ENCODE data around the gene FGF1.

FGF1 gene

DNA sequence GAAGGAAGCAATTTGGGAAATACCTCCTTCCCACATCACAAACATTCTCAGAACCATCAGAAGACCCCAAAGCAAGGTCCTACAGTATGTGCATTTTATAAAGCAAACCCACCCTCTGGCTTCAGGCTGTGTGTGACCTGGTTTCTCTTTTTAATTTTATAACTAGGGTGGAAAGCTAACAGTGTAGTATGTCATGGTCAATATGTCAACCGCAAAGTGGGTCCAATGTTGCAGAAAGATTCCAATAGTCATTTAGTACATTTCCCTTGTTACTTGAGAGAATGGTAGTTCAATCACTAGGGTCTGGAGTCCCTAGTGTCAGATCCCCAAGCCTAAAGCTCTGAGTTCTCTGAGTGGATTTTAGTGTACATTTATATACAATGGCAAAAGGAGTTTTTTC is 96.2 kb downstream of the FGF1 start:
- no peaks in the 10 kb centered on the region for H3K9me3 ChIP-seq (ENCODE audit: control insufficient read depth, low read length)
- H3K4me1 ChIP-seq, result peaks cover 3% of the 10 kb centered on the region
- H3K79me2 ChIP-seq, result no peaks in the 10 kb centered on the region
- no peak overlapping the region for H3K27ac ChIP-seq
- no peak overlapping the region for H3K4me2 ChIP-seq (ENCODE audit: low read length)
- TF ChIP-seq, protein P1, sequence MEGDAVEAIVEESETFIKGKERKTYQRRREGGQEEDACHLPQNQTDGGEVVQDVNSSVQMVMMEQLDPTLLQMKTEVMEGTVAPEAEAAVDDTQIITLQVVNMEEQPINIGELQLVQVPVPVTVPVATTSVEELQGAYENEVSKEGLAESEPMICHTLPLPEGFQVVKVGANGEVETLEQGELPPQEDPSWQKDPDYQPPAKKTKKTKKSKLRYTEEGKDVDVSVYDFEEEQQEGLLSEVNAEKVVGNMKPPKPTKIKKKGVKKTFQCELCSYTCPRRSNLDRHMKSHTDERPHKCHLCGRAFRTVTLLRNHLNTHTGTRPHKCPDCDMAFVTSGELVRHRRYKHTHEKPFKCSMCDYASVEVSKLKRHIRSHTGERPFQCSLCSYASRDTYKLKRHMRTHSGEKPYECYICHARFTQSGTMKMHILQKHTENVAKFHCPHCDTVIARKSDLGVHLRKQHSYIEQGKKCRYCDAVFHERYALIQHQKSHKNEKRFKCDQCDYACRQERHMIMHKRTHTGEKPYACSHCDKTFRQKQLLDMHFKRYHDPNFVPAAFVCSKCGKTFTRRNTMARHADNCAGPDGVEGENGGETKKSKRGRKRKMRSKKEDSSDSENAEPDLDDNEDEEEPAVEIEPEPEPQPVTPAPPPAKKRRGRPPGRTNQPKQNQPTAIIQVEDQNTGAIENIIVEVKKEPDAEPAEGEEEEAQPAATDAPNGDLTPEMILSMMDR (IDR thresholded peaks at IDR 0.05), result no peak
- H3K27me3 ChIP-seq (ENCODE audit: control insufficient read depth, insufficient read depth, low read length), result no peaks in the 10 kb centered on the region
- H3K36me3 ChIP-seq (ENCODE audit: control insufficient read depth, insufficient read depth, low read length), result no peaks in the 10 kb centered on the region
- no peak overlapping the region for H3K4me3 ChIP-seq (ENCODE audit: low read depth, low read length)
- no peak overlapping the region for H2AFZ ChIP-seq
- H3K9ac ChIP-seq, result no peak overlapping the region

DNA sequence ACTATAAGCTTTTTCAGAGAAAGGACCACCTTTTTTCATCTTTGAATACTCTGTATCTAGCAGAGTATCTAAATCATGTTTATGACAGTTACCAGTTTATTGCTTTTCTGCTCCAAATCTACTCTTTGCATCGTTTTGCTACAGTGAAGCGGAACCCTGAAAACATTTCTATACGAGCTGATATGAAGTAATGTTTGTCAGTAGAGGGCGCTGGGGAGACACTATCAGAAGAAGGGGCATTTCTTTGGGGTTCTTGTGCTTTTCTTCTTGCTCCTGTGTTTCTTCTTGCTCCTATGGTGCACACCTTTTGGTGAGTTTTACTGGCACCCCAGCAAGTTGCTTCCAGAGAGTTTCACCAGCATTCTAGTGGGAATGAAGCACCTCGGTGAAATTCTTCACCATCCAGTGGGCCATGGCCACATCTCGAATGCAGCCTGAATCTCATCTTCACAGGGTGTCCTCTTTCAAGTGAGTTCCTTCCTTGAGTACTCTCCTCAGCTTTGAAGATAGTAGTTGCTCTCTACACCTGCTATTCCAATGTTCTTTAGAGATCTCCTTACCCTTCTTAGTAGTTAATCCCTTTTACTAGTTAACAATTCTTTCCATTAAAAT is 98.4 kb downstream of the FGF1 start:
- no peaks in the 10 kb centered on the region for H3K9me3 ChIP-seq (ENCODE audit: control insufficient read depth, low read length)

DNA sequence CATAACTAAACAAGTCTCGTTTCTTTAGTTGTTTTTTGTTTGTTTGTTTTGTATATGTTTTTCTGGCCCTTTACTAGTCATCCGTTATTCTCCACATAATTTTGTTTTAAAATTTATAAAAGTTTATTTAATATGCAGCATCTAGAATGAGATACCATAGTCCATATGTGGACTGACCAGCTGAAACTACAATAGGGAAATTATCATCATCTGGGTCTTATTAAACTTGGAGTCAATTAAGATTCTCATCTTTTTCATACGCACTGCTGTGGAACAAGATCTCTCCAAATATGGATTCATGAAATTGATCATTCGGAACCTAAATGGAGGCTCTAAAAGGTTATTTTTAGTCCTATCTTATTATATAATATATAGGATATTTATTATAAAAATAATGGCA is 99.3 kb downstream of the FGF1 start:
- Histone ChIP-seq H3K9ac (no peak overlapping the region), H3K9me3 (ENCODE audit: control insufficient read depth, low read length) (no peaks in the 10 kb centered on the region), H3K4me2 (ENCODE audit: low read length) (no peak overlapping the region), H3K27me3 (ENCODE audit: control insufficient read depth, insufficient read depth, low read length) (no peaks in the 10 kb centered on the region), H3K4me1 (peaks cover 3% of the 10 kb centered on the region), H3K27ac (no peak overlapping the region), H3K36me3 (ENCODE audit: control insufficient read depth, insufficient read depth, low read length) (no peaks in the 10 kb centered on the region), H3K4me3 (ENCODE audit: low read depth, low read length) (no peak overlapping the region), H3K79me2 (no peaks in the 10 kb centered on the region), H2AFZ (no peak overlapping the region)
- TF ChIP-seq, protein P1 (IDR thresholded peaks at IDR 0.05), result no peak

More for the DNA sequence above, 98.4 kb downstream of the FGF1 start:
- no peak overlapping the region for H3K27ac ChIP-seq
- H3K9ac ChIP-seq, result no peak overlapping the region
- H3K4me2 ChIP-seq (ENCODE audit: low read length), result no peak overlapping the region
- peak overlapping the region; percentile 25 for H2AFZ ChIP-seq
- TF ChIP-seq, protein P1 (IDR thresholded peaks at IDR 0.05), result peak; percentile 64
- no peaks in the 10 kb centered on the region for H3K79me2 ChIP-seq
- H3K27me3 ChIP-seq (ENCODE audit: control insufficient read depth, insufficient read depth, low read length), result no peaks in the 10 kb centered on the region
- no peaks in the 10 kb centered on the region for H3K36me3 ChIP-seq (ENCODE audit: control insufficient read depth, insufficient read depth, low read length)
- peaks cover 3% of the 10 kb centered on the region for H3K4me1 ChIP-seq
- H3K4me3 ChIP-seq (ENCODE audit: low read depth, low read length), result no peak overlapping the region

DNA sequence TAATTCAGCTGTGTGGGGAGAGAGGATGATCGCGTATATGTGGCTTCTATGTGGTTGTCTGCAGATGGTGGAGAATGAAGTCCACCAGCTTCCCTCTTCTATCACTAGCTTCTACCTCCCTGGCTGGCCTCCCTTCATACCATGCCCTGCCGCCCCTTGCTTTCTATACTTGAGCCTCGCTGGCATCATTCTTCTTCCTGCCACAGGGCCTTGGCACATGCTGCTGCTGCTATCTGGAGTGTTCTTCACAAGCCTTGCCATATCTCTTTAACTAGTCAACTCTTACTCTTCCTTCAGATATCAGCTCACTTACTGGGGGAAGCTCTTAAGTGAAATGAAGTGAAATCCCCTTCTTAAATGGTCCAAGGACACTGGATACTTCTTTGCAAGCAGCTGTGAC is 100.4 kb downstream of the FGF1 start:
- no peaks in the 10 kb centered on the region for H3K79me2 ChIP-seq
- TF ChIP-seq, protein P1 (IDR thresholded peaks at IDR 0.05), result no peak

DNA sequence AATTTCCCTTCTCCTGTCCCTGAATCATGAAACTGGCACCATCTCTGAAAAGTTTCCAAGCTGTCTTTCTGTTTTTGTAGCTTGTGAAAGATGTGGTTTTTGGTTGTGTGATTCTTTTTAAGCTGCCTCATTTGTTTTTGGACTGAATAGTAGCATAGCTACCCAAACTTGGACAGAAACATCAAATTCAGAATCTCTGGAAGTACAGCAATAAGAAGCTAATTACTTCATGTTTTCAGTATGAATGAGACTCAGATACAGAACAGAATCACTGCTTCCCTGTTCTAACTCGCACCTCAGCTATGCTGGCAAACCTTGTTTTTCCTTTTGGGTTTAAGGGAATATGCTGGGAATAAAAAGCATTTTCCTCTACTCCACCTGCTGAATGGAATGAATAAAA is 101.0 kb downstream of the FGF1 start:
- H3K79me2 ChIP-seq, result no peaks in the 10 kb centered on the region
- peaks cover 3% of the 10 kb centered on the region for H3K4me1 ChIP-seq
- H3K9me3 ChIP-seq (ENCODE audit: control insufficient read depth, low read length), result no peaks in the 10 kb centered on the region
- H3K27me3 ChIP-seq (ENCODE audit: control insufficient read depth, insufficient read depth, low read length), result no peaks in the 10 kb centered on the region
- no peak overlapping the region for H3K4me2 ChIP-seq (ENCODE audit: low read length)
- H3K9ac ChIP-seq, result no peak overlapping the region
- no peak overlapping the region for H3K4me3 ChIP-seq (ENCODE audit: low read depth, low read length)
- no peak overlapping the region for H3K27ac ChIP-seq
- H2AFZ ChIP-seq, result no peak overlapping the region
- H3K36me3 ChIP-seq (ENCODE audit: control insufficient read depth, insufficient read depth, low read length), result no peaks in the 10 kb centered on the region
- TF ChIP-seq, protein P1 (IDR thresholded peaks at IDR 0.05), result no peak

More for the DNA sequence above, 100.4 kb downstream of the FGF1 start:
- Histone ChIP-seq H3K9me3 (ENCODE audit: control insufficient read depth, low read length) (no peaks in the 10 kb centered on the region), H3K4me1 (peaks cover 3% of the 10 kb centered on the region), H3K4me3 (ENCODE audit: low read depth, low read length) (no peak overlapping the region), H3K27ac (no peak overlapping the region), H3K27me3 (ENCODE audit: control insufficient read depth, insufficient read depth, low read length) (no peaks in the 10 kb centered on the region), H3K9ac (no peak overlapping the region), H2AFZ (no peak overlapping the region), H3K36me3 (ENCODE audit: control insufficient read depth, insufficient read depth, low read length) (no peaks in the 10 kb centered on the region), H3K4me2 (ENCODE audit: low read length) (no peak overlapping the region)

Data from parathyroid adenoma (tissue), 2 donors.